ENCODE measurements around the gene APC2.
A peak's percentile ranks its signal among the peaks of the same experiment; 100 is the strongest.

The APC2 gene

GRCh38 chr19:1482361-1483130, 32.6 kb downstream of the APC2 start:
- no peak for DNase-seq

- DNase-seq, result no peak
Observed at GRCh38 chr19:1483131-1483978, 33.4 kb downstream of the APC2 start.

GRCh38 chr19:1483979-1484428, 34.1 kb downstream of the APC2 start:
- DNase-seq, result no peak

- no peak for DNase-seq
Observed at GRCh38 chr19:1486720-1487575, 37.0 kb downstream of the APC2 start.

GRCh38 chr19:1487576-1488281, 37.8 kb downstream of the APC2 start:
- no peak for DNase-seq

GRCh38 chr19:1488282-1488601, 38.3 kb downstream of the APC2 start:
- DNase-seq, result no peak

- DNase-seq, result no peak
Observed at GRCh38 chr19:1489463-1490310, 39.8 kb downstream of the APC2 start.

- DNase-seq, result peak; percentile 99
Observed at GRCh38 chr19:1490311-1491113, 40.6 kb downstream of the APC2 start, which contains the start of gene PCSK4. Gene PCSK4 (minus strand): TSS chr19:1490350. CDS start chr19:1490346, 4 bp downstream.

- DNase-seq, result no peak
Observed at GRCh38 chr19:1491114-1491848, 41.4 kb downstream of the APC2 start, which contains the start of gene REEP6. Gene REEP6 (plus strand): TSS chr19:1491181. CDS start chr19:1491270, 89 bp downstream.

- DNase-seq, result no peak
Observed at GRCh38 chr19:1491849-1492170, 41.9 kb downstream of the APC2 start.

GRCh38 chr19:1492474-1493006, 42.6 kb downstream of the APC2 start:
- DNase-seq, result no peak

- no peak for DNase-seq
Observed at GRCh38 chr19:1494115-1494815, 44.3 kb downstream of the APC2 start.

- DNase-seq, result no peak
Observed at GRCh38 chr19:1495051-1495798, 45.3 kb downstream of the APC2 start.

- no peak for DNase-seq
Observed at GRCh38 chr19:1495799-1496713, 46.1 kb downstream of the APC2 start.

GRCh38 chr19:1496714-1497577, 47.0 kb downstream of the APC2 start:
- no peak for DNase-seq

Measured in NCI-H1105 (cell line).